MCF 10A (cell line): ENCODE data around the gene NCK2. TPM values are rescaled to one million over a fixed set of nuclear protein-coding genes. Genes with fewer than 3 reads are reported as not detected.

Source experiments
- BruUV-seq: library from RNA; stranded (reverse); fragments of 400-500 nt; replicated peaks from 2 replicates; lab custom pipeline; 2021; lab: Mats Ljungman, UMichigan
- CTCF ChIA-PET: fragments of 300-600 bp; sonication (Branson Sonifier 250); formaldehyde crosslinking; extraction: SDS; loops from one replicate; lab custom pipeline; 2021; ENCODE audit warnings: antibody characterized with exemption, inconsistent platforms; lab: Yijun Ruan, JAX
- POLR2A ChIA-PET: fragments of 300-600, 350-650 bp; sonication (Branson Sonifier 250); formaldehyde crosslinking; extraction: SDS; loops from one replicate; lab custom pipeline; 2020; ENCODE audit warnings: antibody characterized with exemption, inconsistent platforms; lab: Yijun Ruan, JAX
- DNase-seq: peaks from one replicate; pipeline ENCODE4 v3.0.0-alpha.2; 2018; ENCODE audit not compliant: unreplicated experiment
- H3K27ac Mint-ChIP-seq: one replicate; pipeline ENCODE4 v1.8.0; 2022; ENCODE audit warnings: mild to moderate bottlenecking, low read depth, mixed read lengths; ENCODE audit not compliant: unreplicated experiment
- H3K27me3 Mint-ChIP-seq: one replicate; pipeline ENCODE4 v1.8.0; 2022; ENCODE audit warnings: mixed read lengths; ENCODE audit not compliant: insufficient read depth, unreplicated experiment
- H3K36me3 Mint-ChIP-seq: one replicate; pipeline ENCODE4 v1.8.0; 2022; ENCODE audit warnings: mild to moderate bottlenecking, moderate library complexity, mixed read lengths; ENCODE audit not compliant: insufficient read depth, unreplicated experiment
- H3K4me1 Mint-ChIP-seq: one replicate; pipeline ENCODE4 v1.8.0; 2022; ENCODE audit warnings: mixed read lengths; ENCODE audit not compliant: insufficient read depth, unreplicated experiment
- H3K4me3 Mint-ChIP-seq: one replicate; pipeline ENCODE4 v1.8.0; 2022; ENCODE audit warnings: mild to moderate bottlenecking, moderate library complexity, mixed read lengths; ENCODE audit not compliant: unreplicated experiment
- H3K9me3 Mint-ChIP-seq: one replicate; pipeline ENCODE4 v1.8.0; 2022; ENCODE audit warnings: mixed read lengths; ENCODE audit not compliant: unreplicated experiment
- CTCF ChIP-seq: fragments of 200-600 bp; IDR thresholded peaks from one replicate; pipeline ENCODE4 v1.8.0; 2022; ENCODE audit warnings: antibody characterized with exemption, mild to moderate bottlenecking; ENCODE audit not compliant: unreplicated experiment
- intact Hi-C: fragments of 100-400 bp; cut with micrococcal nuclease; formaldehyde crosslinking; loops from 2 replicates; pipeline ENCODE4 v1.14.1; 2022
- total RNA-seq: library from RNA; stranded (reverse); gene quantifications from 2 replicates; pipeline ENCODE4 v1.2.3, GENCODE V29; 2022

Gene NCK2
- total RNA-seq, 1 experiment from 2014 or later: 36.5 TPM

- CTCF ChIA-PET: interaction anchor here (0.7 kb wide), 1 partner anchor 1769 kb away, joined by 3 read pairs; no protein-coding TSS in a partner anchor
- Mint-ChIP-seq H3K27ac (no peak overlapping the region), H3K9me3 (no peaks in the 10 kb centered on the region), H3K4me1 (peaks cover 7% of the 10 kb centered on the region), H3K36me3 (no peaks in the 10 kb centered on the region), H3K4me3 (no peak overlapping the region), H3K27me3 (no peaks in the 10 kb centered on the region)
- TF ChIP-seq CTCF: no peak
- POLR2A ChIA-PET: no interaction called here
- no TSS peak for BruUV-seq
- no peak for DNase-seq
- intact Hi-C loops: no loop called here
Measured at GRCh38 chr2:105862843-105863242, 118.1 kb downstream of the NCK2 start.

GRCh38 chr2:105864262-105864661, 119.5 kb downstream of the NCK2 start:
- no peak for DNase-seq
- Mint-ChIP-seq H3K4me3 (no peak overlapping the region), H3K36me3 (peaks cover 11% of the 10 kb centered on the region), H3K4me1 (peaks cover 6% of the 10 kb centered on the region), H3K9me3 (no peaks in the 10 kb centered on the region), H3K27me3 (no peaks in the 10 kb centered on the region), H3K27ac (no peak overlapping the region)
- BruUV-seq: no TSS peak
- intact Hi-C loops: no loop called here
- no peak for TF ChIP-seq CTCF
- ChIA-PET POLR2A (no interaction called here), CTCF (interaction anchor here (0.7 kb wide), 1 partner anchor 189 kb away, joined by 3 read pairs; no protein-coding TSS in a partner anchor)

GRCh38 chr2:105865222-105865913, 120.7 kb downstream of the NCK2 start:
- no peak for TF ChIP-seq CTCF
- peak; percentile 16 for DNase-seq
- Mint-ChIP-seq H3K27ac (no peak overlapping the region), H3K4me1 (peaks cover 6% of the 10 kb centered on the region), H3K4me3 (no peak overlapping the region), H3K9me3 (no peaks in the 10 kb centered on the region), H3K27me3 (no peaks in the 10 kb centered on the region), H3K36me3 (peaks cover 11% of the 10 kb centered on the region)
- BruUV-seq: no TSS peak
- ChIA-PET POLR2A (no interaction called here), CTCF (no interaction called here)
- intact Hi-C loops: no loop called here

GRCh38 chr2:105866216-105867185, 121.8 kb downstream of the NCK2 start:
- H3K9me3 Mint-ChIP-seq: no peaks in the 10 kb centered on the region
- H3K27ac Mint-ChIP-seq: no peak overlapping the region
- CTCF ChIA-PET: interaction anchor here (0.6 kb wide), 1 partner anchor 1054 kb away, joined by 4 read pairs; no protein-coding TSS in a partner anchor
- no peak for TF ChIP-seq CTCF
- no peak for DNase-seq
- H3K4me3 Mint-ChIP-seq: no peak overlapping the region
- no TSS peak for BruUV-seq
- intact Hi-C loops: no loop called here
- H3K36me3 Mint-ChIP-seq: peaks cover 11% of the 10 kb centered on the region
- POLR2A ChIA-PET: interaction anchor here (0.6 kb wide), 1 partner anchor 111 kb away, joined by 3 read pairs; no protein-coding TSS in a partner anchor
- peaks cover 6% of the 10 kb centered on the region for H3K4me1 Mint-ChIP-seq
- H3K27me3 Mint-ChIP-seq: no peaks in the 10 kb centered on the region
